Adipocyte (in vitro differentiated cells): Measurements from ENCODE around the gene CCDC112.
A peak's percentile ranks its signal among the peaks of the same experiment; 100 is the strongest.
"Not testable (repeated sequence)": the region's sequence is repeated elsewhere in the genome, so short reads cannot be mapped to it uniquely, and the experiment has no call there.

Experiments
- DNase-seq: peaks from one replicate; pipeline ENCODE4 v3.0.0-alpha.2; 2015; ENCODE audit warnings: low read depth
- H3K27me3 ChIP-seq: replicated peaks from 2 replicates; pipeline ENCODE4 v1.7.0; 2013; ENCODE audit warnings: mild to moderate bottlenecking, low read length, moderate library complexity; ENCODE audit not compliant: control insufficient read depth, insufficient read depth
- H3K36me3 ChIP-seq: 2 replicates; pipeline ENCODE4 v1.7.0; 2013; ENCODE audit warnings: low read length, mild to moderate bottlenecking, moderate library complexity; ENCODE audit not compliant: control insufficient read depth, insufficient read depth, severe bottlenecking
- H3K4me1 ChIP-seq: 2 replicates; pipeline ENCODE4 v1.7.0; 2013; ENCODE audit warnings: mild to moderate bottlenecking, low read length, moderate library complexity; ENCODE audit not compliant: control insufficient read depth, insufficient read depth
- H3K4me3 ChIP-seq: 2 replicates; pipeline ENCODE4 v1.7.0; 2013; ENCODE audit warnings: mild to moderate bottlenecking, low read length, moderate library complexity
- H3K9ac ChIP-seq: 2 replicates; pipeline ENCODE4 v1.7.0; 2013; ENCODE audit warnings: mild to moderate bottlenecking, low read length, moderate library complexity
- H3K9me3 ChIP-seq: 2 replicates; pipeline ENCODE4 v1.7.0; 2013; ENCODE audit warnings: mild to moderate bottlenecking, low read length, moderate library complexity; ENCODE audit not compliant: control insufficient read depth

CCDC112 gene

GRCh38 chr5:115260248-115260647 is 36.2 kb downstream of the CCDC112 start:
- Histone ChIP-seq H3K4me3 (no peak overlapping the region), H3K36me3 (no peaks in the 10 kb centered on the region), H3K27me3 (no peaks in the 10 kb centered on the region), H3K9ac (no peak overlapping the region), H3K4me1 (peaks cover 30% of the 10 kb centered on the region), H3K9me3 (no peaks in the 10 kb centered on the region)
- DNase-seq, result no peak

DNA sequence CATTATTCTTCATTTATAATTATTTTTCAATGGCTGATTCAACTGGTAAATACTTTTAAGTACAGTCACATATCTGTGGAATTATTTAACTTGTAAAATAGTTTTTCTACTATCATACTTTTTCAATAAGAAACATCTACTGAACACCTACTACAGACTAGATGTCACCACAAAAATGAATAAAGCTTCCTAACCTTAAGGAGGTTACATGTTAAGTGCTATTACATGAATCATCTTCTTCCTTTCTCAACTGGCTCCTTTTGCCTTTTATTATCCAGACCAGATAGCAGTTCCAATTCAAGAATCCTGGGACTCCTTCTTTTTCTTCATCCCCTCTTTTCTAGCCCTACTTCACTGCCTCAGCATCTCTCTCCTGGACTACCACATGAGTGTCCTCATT is 38.5 kb downstream of the CCDC112 start:
- Histone ChIP-seq H3K4me3 (no peak overlapping the region), H3K9me3 (no peaks in the 10 kb centered on the region), H3K27me3 (no peaks in the 10 kb centered on the region), H3K9ac (no peak overlapping the region), H3K36me3 (no peaks in the 10 kb centered on the region), H3K4me1 (peaks cover 38% of the 10 kb centered on the region)
- DNase-seq, result peak; percentile 9

- not testable (repeated sequence) for DNase-seq, H3K4me3 ChIP-seq, H3K9ac ChIP-seq, H3K9me3 ChIP-seq, H3K27me3 ChIP-seq, H3K4me1 ChIP-seq, H3K36me3 ChIP-seq
Measured at GRCh38 chr5:115249379-115249778, 47.1 kb downstream of the CCDC112 start.

DNA sequence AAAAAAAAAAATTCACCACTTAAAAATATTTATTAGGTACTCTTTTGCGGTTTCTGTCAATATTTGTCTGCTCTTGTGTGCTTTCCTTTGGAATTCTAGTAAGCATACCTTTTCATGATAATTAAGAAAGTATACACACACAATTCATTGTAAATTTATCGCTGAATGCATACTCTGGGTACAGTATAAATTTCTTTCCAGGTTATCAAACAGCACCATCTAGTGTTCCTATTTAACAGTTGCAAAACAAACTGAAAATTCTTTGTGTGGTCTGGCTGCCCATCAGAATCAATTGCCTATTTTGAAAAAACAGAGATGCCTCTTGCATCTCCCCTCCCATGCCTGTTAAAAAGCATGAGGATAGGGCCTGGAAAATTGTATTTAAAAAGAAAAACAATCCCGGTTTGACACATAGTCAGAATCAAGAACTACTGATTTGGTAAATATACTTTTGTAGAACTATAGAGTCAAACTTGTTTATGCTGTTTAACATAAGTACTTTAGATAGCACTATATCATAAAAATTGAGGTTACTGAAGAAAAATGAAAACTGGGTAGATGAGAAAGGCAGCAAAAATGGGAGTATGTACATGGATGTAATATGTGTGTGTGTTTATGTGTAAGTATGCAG is 50.0 kb downstream of the CCDC112 start:
- peak; percentile 78 for DNase-seq
- Histone ChIP-seq H3K4me3 (no peak overlapping the region), H3K9ac (no peak overlapping the region), H3K36me3 (peaks cover 10% of the 10 kb centered on the region), H3K4me1 (peaks cover 8% of the 10 kb centered on the region), H3K9me3 (no peaks in the 10 kb centered on the region), H3K27me3 (no peaks in the 10 kb centered on the region)

DNA sequence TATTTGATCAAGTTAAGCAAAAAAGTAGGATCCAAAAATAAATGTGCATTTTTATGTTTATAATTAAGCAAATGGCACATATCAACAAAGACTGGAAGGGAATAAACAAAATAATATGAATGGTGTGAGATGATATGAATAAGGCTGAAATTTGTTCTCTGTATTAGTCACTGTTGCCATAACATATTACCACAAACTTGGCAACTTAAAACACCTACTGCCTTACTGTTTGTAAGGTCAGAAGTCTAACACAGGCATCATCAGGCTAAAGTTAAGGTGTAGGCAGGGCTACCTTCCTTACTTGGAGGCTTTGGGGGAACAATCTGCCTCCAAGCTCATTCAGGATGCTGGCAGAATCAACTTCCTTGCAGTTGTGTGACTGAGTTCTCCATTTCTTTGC is 53.0 kb downstream of the CCDC112 start:
- no peaks in the 10 kb centered on the region for H3K9me3 ChIP-seq
- no peaks in the 10 kb centered on the region for H3K27me3 ChIP-seq
- peaks cover 28% of the 10 kb centered on the region for H3K36me3 ChIP-seq
- no peak overlapping the region for H3K9ac ChIP-seq
- H3K4me1 ChIP-seq, result peaks cover 8% of the 10 kb centered on the region
- DNase-seq, result no peak
- H3K4me3 ChIP-seq, result no peak overlapping the region

DNA sequence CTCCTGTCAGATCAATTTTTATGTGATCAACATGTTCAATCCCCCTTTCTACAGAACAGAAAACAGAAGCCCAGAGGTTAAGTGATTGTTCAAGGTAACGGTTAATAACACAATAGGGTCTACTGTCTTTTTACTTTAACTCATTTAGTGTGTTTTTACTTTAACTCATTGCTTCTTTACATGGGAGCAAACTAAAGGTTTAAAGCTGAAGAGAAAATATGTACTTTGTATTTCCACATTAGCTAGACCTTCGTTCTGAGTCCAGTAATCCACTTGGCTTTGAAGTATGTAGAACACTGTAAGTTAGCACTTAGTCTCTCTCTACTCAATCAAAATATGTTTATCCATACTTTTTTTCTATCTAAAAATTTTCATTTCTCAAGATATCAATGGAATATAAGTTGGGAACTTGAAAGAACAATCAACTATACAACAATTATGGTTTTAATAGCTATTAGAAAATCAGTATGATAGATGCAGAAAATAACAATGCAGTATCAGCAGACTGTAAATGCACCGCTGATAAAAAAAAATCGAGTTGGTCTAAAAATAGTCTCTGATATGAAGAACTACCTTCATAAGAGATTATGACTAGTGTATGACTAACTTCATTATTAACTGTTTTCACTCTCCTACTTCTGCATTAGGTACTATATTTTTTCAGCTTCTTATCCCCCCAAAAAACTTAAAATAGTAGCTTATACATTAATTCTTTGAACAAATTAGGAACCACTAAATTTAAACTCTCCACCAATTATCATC is 54.4 kb downstream of the CCDC112 start:
- H3K9ac ChIP-seq, result no peak overlapping the region
- peaks cover 39% of the 10 kb centered on the region for H3K36me3 ChIP-seq
- DNase-seq, result no peak
- H3K4me3 ChIP-seq, result no peak overlapping the region
- no peaks in the 10 kb centered on the region for H3K27me3 ChIP-seq
- peaks cover 8% of the 10 kb centered on the region for H3K4me1 ChIP-seq
- H3K9me3 ChIP-seq, result no peaks in the 10 kb centered on the region

- no peak overlapping the region for H3K4me3 ChIP-seq
- H3K9me3 ChIP-seq, result no peaks in the 10 kb centered on the region
- no peak overlapping the region for H3K9ac ChIP-seq
- no peaks in the 10 kb centered on the region for H3K27me3 ChIP-seq
- no peaks in the 10 kb centered on the region for H3K4me1 ChIP-seq
- DNase-seq, result no peak
- peaks cover 64% of the 10 kb centered on the region for H3K36me3 ChIP-seq
Measured at GRCh38 chr5:115237066-115237465, 59.4 kb downstream of the CCDC112 start.

DNA sequence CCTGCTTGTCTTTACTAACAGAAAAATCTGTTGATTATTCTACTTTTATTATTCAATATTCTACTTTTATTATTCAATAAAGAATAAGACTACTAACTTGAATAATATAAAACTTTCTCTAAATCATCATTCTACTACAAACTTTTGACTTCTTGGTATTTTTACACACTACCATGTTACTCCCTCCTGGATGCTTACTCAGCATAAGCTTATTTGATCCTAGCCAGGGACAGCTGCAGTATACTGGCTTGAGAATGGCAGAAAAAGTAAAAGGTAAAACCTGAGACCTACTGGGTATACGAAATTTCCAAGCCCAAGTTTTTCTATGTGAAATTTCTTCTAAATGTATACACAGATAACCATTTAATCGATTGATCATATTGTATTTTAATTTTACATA is 59.9 kb downstream of the CCDC112 start:
- no peaks in the 10 kb centered on the region for H3K9me3 ChIP-seq
- H3K36me3 ChIP-seq, result peaks cover 68% of the 10 kb centered on the region
- no peak overlapping the region for H3K4me3 ChIP-seq
- H3K4me1 ChIP-seq, result no peaks in the 10 kb centered on the region
- H3K27me3 ChIP-seq, result no peaks in the 10 kb centered on the region
- no peak overlapping the region for H3K9ac ChIP-seq
- no peak for DNase-seq

DNA sequence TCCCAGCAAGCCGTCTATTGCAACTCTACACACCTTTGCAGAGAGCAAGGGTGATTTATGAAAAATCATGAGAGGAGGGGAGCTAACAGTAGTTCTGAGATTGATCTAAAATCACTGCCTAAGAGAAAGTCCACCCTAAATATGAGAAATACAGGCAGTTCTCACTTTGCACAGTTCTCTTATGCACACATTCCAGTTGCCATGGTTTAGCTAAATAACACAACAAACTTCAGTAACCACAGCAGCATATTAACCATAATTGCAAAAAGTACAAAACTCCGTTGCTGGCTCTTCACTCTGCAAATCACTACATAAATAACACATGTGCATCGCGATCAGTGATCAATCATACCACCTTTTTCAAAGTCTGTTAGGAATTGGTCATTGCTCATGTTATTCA is 64.9 kb downstream of the CCDC112 start:
- H3K4me1 ChIP-seq, result no peaks in the 10 kb centered on the region
- no peak overlapping the region for H3K4me3 ChIP-seq
- H3K9ac ChIP-seq, result no peak overlapping the region
- no peak for DNase-seq
- H3K27me3 ChIP-seq, result no peaks in the 10 kb centered on the region
- peaks cover 67% of the 10 kb centered on the region for H3K36me3 ChIP-seq
- H3K9me3 ChIP-seq, result no peaks in the 10 kb centered on the region

- Histone ChIP-seq H3K9ac (no peak overlapping the region), H3K4me3 (no peak overlapping the region), H3K36me3 (peaks cover 54% of the 10 kb centered on the region), H3K27me3 (no peaks in the 10 kb centered on the region), H3K9me3 (no peaks in the 10 kb centered on the region), H3K4me1 (no peaks in the 10 kb centered on the region)
- DNase-seq, result no peak
Measured at GRCh38 chr5:115229606-115230005, 66.8 kb downstream of the CCDC112 start.

DNA sequence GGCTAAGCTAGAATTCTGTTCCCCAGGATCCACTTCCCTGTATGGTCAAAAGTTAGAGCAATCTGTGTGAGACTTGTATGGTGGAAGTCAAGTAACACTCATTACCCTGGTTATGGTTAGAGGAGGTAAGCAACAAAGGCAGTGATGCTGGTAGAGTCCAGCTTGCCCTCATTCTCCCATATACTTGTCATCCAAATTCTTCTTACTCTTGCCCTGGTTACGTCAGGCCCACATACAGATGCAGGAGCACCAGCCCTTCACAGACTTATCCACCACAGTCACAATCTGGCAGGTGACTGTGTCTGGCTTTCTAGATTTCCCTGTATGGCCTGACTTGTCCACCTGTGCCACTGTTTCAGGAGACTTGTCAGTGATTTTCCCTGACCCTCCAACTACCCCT is 69.2 kb downstream of the CCDC112 start:
- no peak overlapping the region for H3K9ac ChIP-seq
- H3K4me3 ChIP-seq, result no peak overlapping the region
- H3K4me1 ChIP-seq, result no peaks in the 10 kb centered on the region
- H3K9me3 ChIP-seq, result no peaks in the 10 kb centered on the region
- H3K36me3 ChIP-seq, result peaks cover 62% of the 10 kb centered on the region
- H3K27me3 ChIP-seq, result no peaks in the 10 kb centered on the region
- no peak for DNase-seq
